ENCODE data around the gene LRP1.

The LRP1 gene

DNA sequence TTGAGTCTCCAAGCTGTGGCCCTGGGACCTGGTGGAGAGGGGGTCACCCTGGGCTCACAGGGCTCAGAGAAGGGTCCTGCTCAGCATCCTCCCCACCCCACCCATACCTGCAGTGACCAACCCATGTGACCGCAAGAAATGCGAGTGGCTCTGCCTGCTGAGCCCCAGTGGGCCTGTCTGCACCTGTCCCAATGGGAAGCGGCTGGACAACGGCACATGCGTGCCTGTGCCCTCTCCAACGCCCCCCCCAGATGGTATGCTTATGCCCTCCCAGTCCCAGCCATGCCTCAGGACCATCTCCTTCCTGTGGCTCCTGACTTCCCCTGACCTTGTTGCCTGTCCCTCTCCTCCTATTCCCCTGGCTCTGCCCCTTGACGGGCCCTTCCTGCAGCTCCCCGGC lies 81.6 kb downstream of the LRP1 start:
- peaks cover 0 to 4% of the 10 kb centered on the region in 2 donors for H3K27me3 ChIP-seq
- TF ChIP-seq, protein P1, sequence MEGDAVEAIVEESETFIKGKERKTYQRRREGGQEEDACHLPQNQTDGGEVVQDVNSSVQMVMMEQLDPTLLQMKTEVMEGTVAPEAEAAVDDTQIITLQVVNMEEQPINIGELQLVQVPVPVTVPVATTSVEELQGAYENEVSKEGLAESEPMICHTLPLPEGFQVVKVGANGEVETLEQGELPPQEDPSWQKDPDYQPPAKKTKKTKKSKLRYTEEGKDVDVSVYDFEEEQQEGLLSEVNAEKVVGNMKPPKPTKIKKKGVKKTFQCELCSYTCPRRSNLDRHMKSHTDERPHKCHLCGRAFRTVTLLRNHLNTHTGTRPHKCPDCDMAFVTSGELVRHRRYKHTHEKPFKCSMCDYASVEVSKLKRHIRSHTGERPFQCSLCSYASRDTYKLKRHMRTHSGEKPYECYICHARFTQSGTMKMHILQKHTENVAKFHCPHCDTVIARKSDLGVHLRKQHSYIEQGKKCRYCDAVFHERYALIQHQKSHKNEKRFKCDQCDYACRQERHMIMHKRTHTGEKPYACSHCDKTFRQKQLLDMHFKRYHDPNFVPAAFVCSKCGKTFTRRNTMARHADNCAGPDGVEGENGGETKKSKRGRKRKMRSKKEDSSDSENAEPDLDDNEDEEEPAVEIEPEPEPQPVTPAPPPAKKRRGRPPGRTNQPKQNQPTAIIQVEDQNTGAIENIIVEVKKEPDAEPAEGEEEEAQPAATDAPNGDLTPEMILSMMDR (IDR thresholded peaks at IDR 0.05), result no peak
- H3K4me3 ChIP-seq, result no peak overlapping the region
- H3K9me3 ChIP-seq, result no peaks in the 10 kb centered on the region
- peak in 1 of 2 donors; percentile 21 for DNase-seq
- peaks cover 0 to 31% (median 20%) of the 10 kb centered on the region in 4 donors for H3K4me1 ChIP-seq
- intact Hi-C loops (cut with DNase I; ENCODE audit: low total_unique reads), result no loop called here
- peaks cover 61 to 79% (median 74%) of the 10 kb centered on the region in 3 donors for H3K36me3 ChIP-seq
- H3K27ac ChIP-seq, result no peak overlapping the region

DNA sequence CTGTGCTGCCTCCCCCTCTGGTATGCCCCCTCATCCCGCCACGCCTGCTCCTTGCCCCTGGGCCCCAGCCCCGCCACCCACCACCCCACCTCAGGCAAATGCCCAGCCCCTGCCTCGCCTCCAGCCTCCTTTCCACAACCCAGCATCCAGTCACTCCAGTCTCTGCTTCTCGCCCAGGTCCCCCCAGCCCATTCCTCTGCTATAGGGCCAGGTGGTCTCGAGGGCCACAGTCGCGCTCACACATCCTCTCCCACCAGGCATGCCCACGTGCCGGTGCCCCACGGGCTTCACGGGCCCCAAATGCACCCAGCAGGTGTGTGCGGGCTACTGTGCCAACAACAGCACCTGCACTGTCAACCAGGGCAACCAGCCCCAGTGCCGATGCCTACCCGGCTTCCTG lies 82.2 kb downstream of the LRP1 start:
- no peak overlapping the region for H3K4me3 ChIP-seq
- no peaks in the 10 kb centered on the region for H3K9me3 ChIP-seq
- peaks cover 0 to 33% (median 23%) of the 10 kb centered on the region in 4 donors for H3K4me1 ChIP-seq
- TF ChIP-seq, protein P1 (IDR thresholded peaks at IDR 0.05), result no peak
- H3K27me3 ChIP-seq, result peaks cover 0 to 9% of the 10 kb centered on the region in 2 donors
- peak in 1 of 2 donors; percentile 20 for DNase-seq
- intact Hi-C loops (cut with DNase I; ENCODE audit: low total_unique reads), result no loop called here
- no peak overlapping the region for H3K27ac ChIP-seq
- peaks cover 56 to 74% (median 68%) of the 10 kb centered on the region in 3 donors for H3K36me3 ChIP-seq

DNA sequence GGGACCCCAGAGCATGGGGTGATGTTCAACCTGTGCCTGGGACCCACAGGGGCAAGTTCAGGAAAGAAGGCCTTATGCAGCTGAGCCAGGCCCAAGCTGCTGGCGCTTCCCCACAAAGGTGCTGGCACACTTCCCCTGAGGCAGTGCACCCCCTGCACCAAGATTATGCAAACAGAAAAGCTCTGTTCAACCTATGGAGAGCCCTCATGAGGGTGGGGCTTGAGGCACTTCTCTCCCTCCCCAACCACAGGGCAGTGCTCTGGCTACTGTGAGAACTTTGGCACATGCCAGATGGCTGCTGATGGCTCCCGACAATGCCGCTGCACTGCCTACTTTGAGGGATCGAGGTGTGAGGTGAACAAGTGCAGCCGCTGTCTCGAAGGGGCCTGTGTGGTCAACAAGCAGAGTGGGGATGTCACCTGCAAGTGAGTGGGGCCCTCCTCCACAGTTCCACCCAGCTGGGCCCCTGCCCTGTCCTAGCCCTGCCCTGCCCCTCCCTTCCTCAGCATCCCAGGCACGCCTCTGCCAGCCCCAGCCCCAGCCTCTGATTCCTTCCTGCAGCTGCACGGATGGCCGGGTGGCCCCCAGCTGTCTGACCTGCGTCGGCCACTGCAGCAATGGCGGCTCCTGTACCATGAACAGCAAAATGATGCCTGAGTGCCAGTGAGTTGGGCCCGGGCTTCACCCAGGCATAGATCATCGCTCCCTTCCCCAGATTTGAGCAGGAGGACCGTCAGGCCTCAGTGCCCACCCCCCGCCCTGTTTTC lies 82.8 kb downstream of the LRP1 start:
- peaks cover 0 to 39% (median 29%) of the 10 kb centered on the region in 4 donors for H3K4me1 ChIP-seq
- peak in 1 of 2 donors; percentile 21 for DNase-seq
- intact Hi-C loops (cut with DNase I; ENCODE audit: low total_unique reads), result no loop called here
- H3K4me3 ChIP-seq, result no peak overlapping the region
- no peaks in the 10 kb centered on the region for H3K9me3 ChIP-seq
- peaks cover 0 to 16% of the 10 kb centered on the region in 2 donors for H3K27me3 ChIP-seq
- peaks cover 49 to 67% (median 62%) of the 10 kb centered on the region in 3 donors for H3K36me3 ChIP-seq
- TF ChIP-seq, protein P1 (IDR thresholded peaks at IDR 0.05), result no peak
- H3K27ac ChIP-seq, result peak overlapping the region; percentile 65 to 72

DNA sequence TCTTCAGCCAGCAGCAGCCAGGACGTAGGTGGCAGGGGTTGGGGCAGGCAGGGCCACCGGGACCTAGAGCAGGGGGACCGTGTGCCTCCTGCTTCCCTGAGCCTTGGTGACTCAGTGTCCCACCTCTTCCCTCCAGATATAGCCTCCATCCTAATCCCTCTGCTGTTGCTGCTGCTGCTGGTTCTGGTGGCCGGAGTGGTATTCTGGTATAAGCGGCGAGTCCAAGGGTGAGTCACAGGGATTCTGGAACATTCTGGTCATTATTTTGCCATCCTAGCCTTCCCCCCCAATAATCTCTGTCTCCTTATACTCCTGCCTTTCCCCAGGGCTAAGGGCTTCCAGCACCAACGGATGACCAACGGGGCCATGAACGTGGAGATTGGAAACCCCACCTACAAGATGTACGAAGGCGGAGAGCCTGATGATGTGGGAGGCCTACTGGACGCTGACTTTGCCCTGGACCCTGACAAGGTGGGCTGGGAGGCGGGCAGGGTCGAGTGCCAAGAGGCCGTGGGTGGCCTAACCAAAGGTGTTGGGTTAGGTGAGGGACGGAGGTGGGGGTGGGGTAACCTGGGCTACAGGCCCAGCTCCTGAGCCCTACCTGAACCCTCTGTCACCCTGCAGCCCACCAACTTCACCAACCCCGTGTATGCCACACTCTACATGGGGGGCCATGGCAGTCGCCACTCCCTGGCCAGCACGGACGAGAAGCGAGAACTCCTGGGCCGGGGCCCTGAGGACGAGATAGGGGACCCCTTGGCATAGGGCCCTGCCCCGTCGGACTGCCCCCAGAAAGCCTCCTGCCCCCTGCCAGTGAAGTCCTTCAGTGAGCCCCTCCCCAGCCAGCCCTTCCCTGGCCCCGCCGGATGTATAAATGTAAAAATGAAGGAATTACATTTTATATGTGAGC lies 83.8 kb downstream of the LRP1 start:
- peaks cover 40 to 58% (median 53%) of the 10 kb centered on the region in 3 donors for H3K36me3 ChIP-seq
- intact Hi-C loops (cut with DNase I; ENCODE audit: low total_unique reads), result no loop called here
- TF ChIP-seq, protein P1 (IDR thresholded peaks at IDR 0.05), result no peak

DNA sequence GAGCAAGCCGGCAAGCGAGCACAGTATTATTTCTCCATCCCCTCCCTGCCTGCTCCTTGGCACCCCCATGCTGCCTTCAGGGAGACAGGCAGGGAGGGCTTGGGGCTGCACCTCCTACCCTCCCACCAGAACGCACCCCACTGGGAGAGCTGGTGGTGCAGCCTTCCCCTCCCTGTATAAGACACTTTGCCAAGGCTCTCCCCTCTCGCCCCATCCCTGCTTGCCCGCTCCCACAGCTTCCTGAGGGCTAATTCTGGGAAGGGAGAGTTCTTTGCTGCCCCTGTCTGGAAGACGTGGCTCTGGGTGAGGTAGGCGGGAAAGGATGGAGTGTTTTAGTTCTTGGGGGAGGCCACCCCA lies 84.4 kb downstream of the LRP1 start:
- Histone ChIP-seq H3K4me3 (no peak overlapping the region), H3K9me3 (no peaks in the 10 kb centered on the region), H3K27ac (peak overlapping the region; percentile 65 to 72), H3K4me1 (peaks cover 0 to 54% (median 42%) of the 10 kb centered on the region in 4 donors), H3K36me3 (peaks cover 35 to 52% (median 49%) of the 10 kb centered on the region in 3 donors), H3K27me3 (peaks cover 5 to 30% of the 10 kb centered on the region in 2 donors)
- intact Hi-C loops (cut with DNase I; ENCODE audit: low total_unique reads), result loop anchor here (1.0 kb wide), 1 partner anchor 27 kb away; no protein-coding TSS in a partner anchor
- DNase-seq, result no peak
- TF ChIP-seq, protein P1 (IDR thresholded peaks at IDR 0.05), result no peak

More for the DNA sequence above, 83.8 kb downstream of the LRP1 start:
- Histone ChIP-seq H3K27me3 (peaks cover 3 to 24% of the 10 kb centered on the region in 2 donors), H3K27ac (peak overlapping the region; percentile 65 to 72), H3K4me3 (no peak overlapping the region), H3K9me3 (no peaks in the 10 kb centered on the region), H3K4me1 (peaks cover 0 to 47% (median 36%) of the 10 kb centered on the region in 4 donors)
- no peak for DNase-seq

Measured in tibial artery (tissue), 4 donors.